ENCODE data around the gene SEC23IP. TPM values are rescaled to one million over a fixed set of nuclear protein-coding genes. Genes with fewer than 3 reads are reported as not detected.

Gene SEC23IP
- total RNA-seq, result 24.3 and 29.4 TPM in 2 replicates

GRCh38 chr10:119892188-119893065, at the start of gene SEC23IP:
Gene SEC23IP, plus strand, starts transcription at chr10:119892730. Its CDS starts 53 bp downstream, at chr10:119892783.

GRCh38 chr10:119872610-119872859, 20.0 kb upstream of the SEC23IP start, which contains the start of gene MCMBP:
Gene MCMBP, minus strand, starts transcription at chr10:119872843. Its CDS starts 259 bp downstream, at chr10:119872584.

Other genes starting within 250 kb of the SEC23IP start
- 50.5 and 53.5 TPM in 2 replicates for gene BAG3, start 241.3 kb upstream of the SEC23IP start, total RNA-seq
- gene INPP5F, start 166.7 kb upstream of the SEC23IP start, total RNA-seq, result 7.4 and 9.2 TPM in 2 replicates
- gene MCMBP, start 19.9 kb upstream of the SEC23IP start, total RNA-seq, result 27.8 and 32.1 TPM in 2 replicates